GM12878 (cell line): ENCODE measurements around the gene RFXANK.

Experiments
- ASH2L ChIP-seq: fragments of 300-600, 200-600 bp; sonication (generic); IDR thresholded peaks from 2 replicates; pipeline ENCODE4 v1.6.1; 2017; ENCODE audit warnings: low read depth, mild to moderate bottlenecking, borderline replicate concordance
- CTCF ChIP-seq, 3 experiments: IDR thresholded peaks in 2 of 3; conservative IDR thresholded peaks in 1 of 3; 2 replicates each; pipeline ENCODE4 v1.5.1; 2011; ENCODE audit warnings: low read depth in 3 of 3, low read length in 3 of 3, mild to moderate bottlenecking in 3 of 3, control low read depth in 2 of 3, moderate library complexity in 2 of 3, inconsistent platforms in 1 of 3, mixed read lengths in 1 of 3; ENCODE audit not compliant: control insufficient read depth in 2 of 3, insufficient read depth in 1 of 3; ENCODE audit errors: extremely low read depth in 1 of 3
- CUX1 ChIP-seq: IDR thresholded peaks from 2 replicates; pipeline ENCODE4 v1.6.1; 2012; ENCODE audit warnings: improper control_type of control experiment, low read depth, low read length; ENCODE audit not compliant: insufficient replicate concordance
- HDAC6 ChIP-seq: fragments of 200-600 bp; sonication (generic); IDR thresholded peaks from one replicate; pipeline ENCODE4 v1.8.0; 2017; ENCODE audit warnings: antibody characterized with exemption; ENCODE audit not compliant: unreplicated experiment
- POLR2AphosphoS5 ChIP-seq: IDR thresholded peaks from 2 replicates; pipeline ENCODE4 v1.6.1; 2011; ENCODE audit warnings: mild to moderate bottlenecking, low read length, inconsistent platforms
- TAF1 ChIP-seq: IDR thresholded peaks from 2 replicates; pipeline ENCODE4 v1.6.1; 2011; ENCODE audit warnings: mild to moderate bottlenecking, low read depth, low read length, borderline replicate concordance

- TF ChIP-seq POLR2AphosphoS5 (no peak), CTCF (IDR thresholded peaks at IDR 0.05 in 2 of 3, conservative IDR thresholded peaks at IDR 0.05 in 1 of 3; ENCODE audit: control insufficient read depth in 2 of 3, extremely low read depth in 1 of 3, insufficient read depth in 1 of 3, low read depth in 3 of 3, low read length in 3 of 3) (no peak), ASH2L (no peak), CUX1 (no peak), TAF1 (no peak), HDAC6 (no peak)
Observed at GRCh38 chr19:19160461-19161035, 31.5 kb upstream of the RFXANK start.
